ENCODE data around the gene RPL29. TPM values are rescaled to one million over a fixed set of nuclear protein-coding genes. Genes with fewer than 3 reads are reported as not detected.

The RPL29 gene
- total and polyA plus RNA-seq, 2 experiments from 2014 or later = 844 to 1,533 TPM

DNA sequence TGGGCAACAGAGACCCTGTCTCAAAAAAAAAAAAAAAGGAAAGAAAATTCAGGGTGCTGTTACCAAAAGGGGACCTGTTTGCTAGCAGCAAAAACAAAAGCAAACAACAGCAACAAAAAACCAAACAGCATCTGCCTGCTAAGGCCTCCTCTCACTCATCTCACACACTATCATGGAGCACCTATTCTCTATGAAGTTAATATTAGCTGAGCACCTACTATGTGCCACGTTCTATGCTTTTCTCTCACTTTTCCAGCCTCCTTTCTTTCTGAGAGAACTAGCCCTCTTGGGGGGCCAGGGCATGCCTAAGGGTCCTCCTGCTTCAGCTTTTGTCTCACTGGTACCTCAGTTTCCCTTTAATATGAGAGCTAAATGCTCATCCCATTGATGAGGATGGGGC lies 41.0 kb downstream of the RPL29 start:
- peaks cover 13% of the 10 kb centered on the region for H3K4me1 ChIP-seq (ENCODE audit: low read depth)
- no peak overlapping the region for H3K27ac ChIP-seq
- H3K4me3 ChIP-seq = no peak overlapping the region
- DNase-seq (ENCODE audit: low read depth in 1 of 2, low spot score in 1 of 2) = no peak
- H3K27me3 ChIP-seq = peaks cover 24% of the 10 kb centered on the region
- no peaks in the 10 kb centered on the region for H3K9me3 ChIP-seq (ENCODE audit: low read depth)
- TF ChIP-seq, protein P1, sequence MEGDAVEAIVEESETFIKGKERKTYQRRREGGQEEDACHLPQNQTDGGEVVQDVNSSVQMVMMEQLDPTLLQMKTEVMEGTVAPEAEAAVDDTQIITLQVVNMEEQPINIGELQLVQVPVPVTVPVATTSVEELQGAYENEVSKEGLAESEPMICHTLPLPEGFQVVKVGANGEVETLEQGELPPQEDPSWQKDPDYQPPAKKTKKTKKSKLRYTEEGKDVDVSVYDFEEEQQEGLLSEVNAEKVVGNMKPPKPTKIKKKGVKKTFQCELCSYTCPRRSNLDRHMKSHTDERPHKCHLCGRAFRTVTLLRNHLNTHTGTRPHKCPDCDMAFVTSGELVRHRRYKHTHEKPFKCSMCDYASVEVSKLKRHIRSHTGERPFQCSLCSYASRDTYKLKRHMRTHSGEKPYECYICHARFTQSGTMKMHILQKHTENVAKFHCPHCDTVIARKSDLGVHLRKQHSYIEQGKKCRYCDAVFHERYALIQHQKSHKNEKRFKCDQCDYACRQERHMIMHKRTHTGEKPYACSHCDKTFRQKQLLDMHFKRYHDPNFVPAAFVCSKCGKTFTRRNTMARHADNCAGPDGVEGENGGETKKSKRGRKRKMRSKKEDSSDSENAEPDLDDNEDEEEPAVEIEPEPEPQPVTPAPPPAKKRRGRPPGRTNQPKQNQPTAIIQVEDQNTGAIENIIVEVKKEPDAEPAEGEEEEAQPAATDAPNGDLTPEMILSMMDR (IDR thresholded peaks at IDR 0.05; ENCODE audit: low read depth, low read length) = no peak
- H3K36me3 ChIP-seq = no peaks in the 10 kb centered on the region

DNA sequence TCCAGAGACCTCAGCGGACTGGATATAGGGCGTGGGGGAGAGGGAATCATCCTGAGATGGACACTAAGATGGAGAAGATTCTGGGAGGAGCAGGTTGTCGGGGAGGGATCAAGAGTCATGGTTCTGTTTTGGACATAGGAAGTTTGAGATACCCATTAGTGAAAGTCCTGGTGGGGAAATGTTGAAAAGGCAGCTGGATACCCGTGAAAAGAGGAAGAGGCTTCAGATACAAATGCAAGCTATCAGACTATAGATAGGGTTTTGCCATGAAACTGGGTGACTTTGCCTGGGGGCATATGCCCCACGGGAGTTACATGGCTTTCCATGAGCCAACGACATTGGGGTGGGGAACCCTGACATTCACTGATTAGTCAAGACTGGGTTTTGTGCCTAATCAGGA lies 41.6 kb downstream of the RPL29 start:
- Histone ChIP-seq H3K4me1 (ENCODE audit: low read depth) (peaks cover 13% of the 10 kb centered on the region), H3K9me3 (ENCODE audit: low read depth) (no peaks in the 10 kb centered on the region), H3K27ac (no peak overlapping the region), H3K36me3 (no peaks in the 10 kb centered on the region), H3K4me3 (no peak overlapping the region), H3K27me3 (peaks cover 24% of the 10 kb centered on the region)
- TF ChIP-seq, protein P1 (IDR thresholded peaks at IDR 0.05; ENCODE audit: low read depth, low read length) = no peak
- no peak for DNase-seq (ENCODE audit: low read depth in 1 of 2, low spot score in 1 of 2)

DNA sequence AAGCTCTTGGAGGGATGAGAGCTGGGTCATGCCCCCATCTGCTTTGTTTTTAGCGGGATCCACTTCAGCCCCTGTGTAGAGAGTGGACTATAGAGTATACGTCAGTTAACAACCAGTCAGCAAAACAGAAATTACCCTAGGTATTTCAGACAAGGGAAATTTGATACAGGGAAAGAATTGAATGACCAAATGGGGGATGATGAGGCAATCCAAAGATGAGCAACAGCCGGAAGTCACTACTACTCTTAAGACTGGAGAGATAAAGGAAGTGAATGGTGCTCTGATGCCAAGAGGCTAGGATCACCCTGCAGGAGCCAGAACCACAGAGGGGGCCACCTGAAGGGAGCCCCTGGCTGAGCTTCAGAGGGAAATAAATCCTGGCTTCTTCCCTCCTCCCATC lies 42.2 kb downstream of the RPL29 start:
- DNase-seq (ENCODE audit: low read depth in 1 of 2, low spot score in 1 of 2) = peak in 1 of 2 donors; percentile 71
- Histone ChIP-seq H3K9me3 (ENCODE audit: low read depth) (no peaks in the 10 kb centered on the region), H3K4me1 (ENCODE audit: low read depth) (peaks cover 13% of the 10 kb centered on the region), H3K36me3 (no peaks in the 10 kb centered on the region), H3K4me3 (no peak overlapping the region), H3K27me3 (peaks cover 24% of the 10 kb centered on the region), H3K27ac (no peak overlapping the region)
- TF ChIP-seq, protein P1 (IDR thresholded peaks at IDR 0.05; ENCODE audit: low read depth, low read length) = no peak

DNA sequence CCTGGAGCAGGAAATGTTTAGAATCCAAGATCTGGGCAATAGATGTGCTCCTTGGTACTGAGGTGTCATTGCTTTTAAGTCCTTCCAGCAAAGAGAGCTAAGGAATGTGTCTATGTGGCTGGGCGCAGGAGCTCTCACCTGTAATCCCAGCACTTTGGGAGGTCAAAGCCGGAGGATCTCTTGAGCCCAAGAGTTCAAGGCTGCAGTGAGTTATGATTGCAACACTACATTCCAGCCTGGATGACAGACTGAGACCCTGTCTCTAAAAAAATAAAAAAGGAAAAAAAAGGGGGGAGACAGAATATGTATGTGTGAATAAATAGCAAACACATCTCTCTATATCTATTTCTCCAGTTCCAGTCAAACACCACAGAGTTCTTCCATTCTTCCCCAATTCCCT lies 44.8 kb downstream of the RPL29 start:
- Histone ChIP-seq H3K4me3 (no peak overlapping the region), H3K36me3 (no peaks in the 10 kb centered on the region), H3K27me3 (peaks cover 24% of the 10 kb centered on the region), H3K27ac (no peak overlapping the region), H3K4me1 (ENCODE audit: low read depth) (peaks cover 7% of the 10 kb centered on the region), H3K9me3 (ENCODE audit: low read depth) (no peaks in the 10 kb centered on the region)
- TF ChIP-seq, protein P1 (IDR thresholded peaks at IDR 0.05; ENCODE audit: low read depth, low read length) = no peak
- no peak for DNase-seq (ENCODE audit: low read depth in 1 of 2, low spot score in 1 of 2)

DNA sequence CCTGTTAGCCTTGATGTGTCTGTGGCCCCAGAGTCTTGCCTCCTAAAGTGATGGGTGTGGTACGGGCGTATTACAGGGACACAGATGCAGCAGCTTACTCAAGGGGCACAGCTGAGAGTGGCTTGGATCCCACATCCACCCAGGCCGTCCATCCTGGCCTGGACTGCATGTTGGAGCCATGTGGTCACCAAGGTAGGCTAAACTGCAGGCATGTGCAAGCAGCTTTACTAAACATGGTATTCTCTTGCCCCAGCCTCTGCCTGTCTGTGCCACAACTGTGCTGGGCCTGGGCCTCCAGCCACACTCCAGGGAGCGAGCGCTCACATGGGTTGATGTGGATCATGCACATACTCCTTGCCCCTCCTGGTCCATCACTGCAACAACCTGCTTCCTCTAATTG lies 46.6 kb downstream of the RPL29 start:
- Histone ChIP-seq H3K4me1 (ENCODE audit: low read depth) (peaks cover 7% of the 10 kb centered on the region), H3K27me3 (peaks cover 7% of the 10 kb centered on the region), H3K27ac (no peak overlapping the region), H3K9me3 (ENCODE audit: low read depth) (no peaks in the 10 kb centered on the region), H3K4me3 (no peak overlapping the region), H3K36me3 (no peaks in the 10 kb centered on the region)
- no peak for DNase-seq (ENCODE audit: low read depth in 1 of 2, low spot score in 1 of 2)
- TF ChIP-seq, protein P1 (IDR thresholded peaks at IDR 0.05; ENCODE audit: low read depth, low read length) = no peak

Data from cardiac muscle cell (in vitro differentiated cells and primary cell).